Hepatocyte (in vitro differentiated cells): ENCODE results near the gene SUCLG2. TPM values are rescaled to one million over a fixed set of nuclear protein-coding genes. Genes with fewer than 3 reads are reported as not detected.

Source experiments
- DNase-seq: peaks from one replicate; pipeline ENCODE4 v3.0.0-alpha.2; 2016; ENCODE audit warnings: low spot score
- H2AFZ ChIP-seq: fragments of 200-600 bp; sonication (generic); 2 replicates; pipeline ENCODE4 v1.6.0; 2016; ENCODE audit warnings: antibody characterized with exemption, mild to moderate bottlenecking
- H3K27ac ChIP-seq: fragments of 200-600 bp; sonication (generic); 2 replicates; pipeline ENCODE4 v1.5.1; 2016; ENCODE audit warnings: mild to moderate bottlenecking
- H3K27me3 ChIP-seq: fragments of 200-600 bp; sonication (generic); 2 replicates; pipeline ENCODE4 v1.6.1; 2016
- H3K36me3 ChIP-seq: fragments of 200-600 bp; sonication (generic); replicated peaks from 2 replicates; pipeline ENCODE4 v1.5.1; 2016; ENCODE audit warnings: low read depth; ENCODE audit not compliant: insufficient read depth
- H3K4me1 ChIP-seq: fragments of 200-600 bp; sonication (generic); 2 replicates; pipeline ENCODE4 v1.5.1; 2016; ENCODE audit warnings: mild to moderate bottlenecking, moderate library complexity; ENCODE audit not compliant: insufficient read depth
- H3K4me2 ChIP-seq: fragments of 200-600 bp; sonication (generic); 2 replicates; pipeline ENCODE4 v1.6.0; 2016
- H3K4me3 ChIP-seq: fragments of 200-600 bp; sonication (generic); 2 replicates; pipeline ENCODE4 v1.5.1; 2016; ENCODE audit warnings: mild to moderate bottlenecking
- H3K79me2 ChIP-seq: fragments of 200-600 bp; sonication (generic); 2 replicates; pipeline ENCODE4 v1.6.0; 2017; ENCODE audit warnings: mild to moderate bottlenecking
- H3K9me2 ChIP-seq: fragments of 200-600 bp; sonication (generic); replicated peaks from 2 replicates; pipeline ENCODE4 v1.6.0; 2017; ENCODE audit warnings: mild to moderate bottlenecking; ENCODE audit not compliant: insufficient read depth
- H3K9me3 ChIP-seq: fragments of 200-600 bp; sonication (generic); 2 replicates; pipeline ENCODE4 v1.5.1; 2016; ENCODE audit warnings: low read depth, mild to moderate bottlenecking
- H4K20me1 ChIP-seq: fragments of 200-600 bp; sonication (generic); 2 replicates; pipeline ENCODE4 v1.6.0; 2016; ENCODE audit warnings: mild to moderate bottlenecking; ENCODE audit not compliant: insufficient read depth, poor library complexity, severe bottlenecking
- EZH2 ChIP-seq: fragments of 200-600 bp; sonication (generic); IDR thresholded peaks from 2 replicates; pipeline ENCODE4 v1.6.1; 2016; ENCODE audit warnings: antibody characterized with exemption, mild to moderate bottlenecking, borderline replicate concordance
- EZH2phosphoT487 ChIP-seq: fragments of 200-600 bp; sonication (generic); IDR thresholded peaks from one replicate; pipeline ENCODE4 v1.6.1; 2018; ENCODE audit warnings: antibody characterized with exemption, mild to moderate bottlenecking, low read depth, moderate library complexity; ENCODE audit not compliant: unreplicated experiment, severe bottlenecking
- WGBS: methylation state at CpG from one replicate; pipeline ENCODE4 v1.1.6; 2016; ENCODE audit warnings: low lambda C conversion rate; ENCODE audit errors: missing lambda C conversion rate; 5-methylcytosine and 5-hydroxymethylcytosine counted together
- polyA plus RNA-seq: library from polyadenylated mRNA; unstranded; fragments of >200 nt; fragmentation: Nextera tagmentation; extraction: Ambion mirVana; gene quantifications from 2 replicates; pipeline ENCODE4 v1.2.1, GENCODE V29; 2016
- total RNA-seq: library from RNA; depleted of rRNA; stranded (reverse); fragments of >200 nt; gene quantifications from 2 replicates; pipeline ENCODE4 v1.2.3, GENCODE V29; 2014
- TF ChIP-seq, protein P1 (sequence below): fragments of 200-600 bp; sonication (generic); IDR thresholded peaks from 2 replicates; pipeline ENCODE4 v1.5.1; 2016; ENCODE audit warnings: antibody characterized with exemption, mild to moderate bottlenecking; ENCODE audit not compliant: poor library complexity

The SUCLG2 gene
- total and polyA plus RNA-seq, 2 experiments from 2014 or later = 58.0 to 94.2 TPM

DNA sequence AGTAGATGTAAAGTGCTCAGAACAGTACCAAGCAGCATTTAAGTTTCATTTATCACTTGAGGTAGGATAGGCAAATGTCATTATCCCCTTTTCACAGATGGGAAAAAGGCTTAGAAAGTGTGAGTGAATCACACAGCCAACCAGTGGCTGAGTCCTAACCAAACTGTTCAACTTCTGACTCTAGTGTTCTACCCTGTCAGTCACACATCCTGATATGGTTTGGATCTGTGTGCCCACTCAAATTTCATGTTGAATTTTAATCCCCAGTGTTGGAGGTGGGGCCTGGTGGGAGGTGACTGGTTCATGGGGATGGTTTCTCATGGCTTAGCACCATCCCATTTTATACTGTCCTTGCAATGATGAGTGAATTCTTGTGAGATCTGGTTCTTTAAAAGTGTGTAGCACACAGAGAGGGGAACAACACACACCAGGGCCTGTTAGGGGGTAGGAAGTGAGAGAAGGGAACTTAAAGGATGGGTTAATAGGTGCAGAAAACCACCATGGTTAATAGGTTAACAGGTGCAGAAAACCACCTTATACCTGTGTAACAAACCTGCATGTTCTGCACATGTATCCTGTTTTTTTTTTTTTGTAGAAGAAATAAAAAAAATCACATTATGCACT is 304.7 kb downstream of the SUCLG2 start:
- no peak overlapping the region for H3K4me3 ChIP-seq
- H3K4me1 ChIP-seq = no peaks in the 10 kb centered on the region
- H3K4me2 ChIP-seq = no peak overlapping the region
- H3K27ac ChIP-seq = no peak overlapping the region
- TF ChIP-seq EZH2 (no peak), EZH2phosphoT487 (no peak)
- TF ChIP-seq, protein P1, sequence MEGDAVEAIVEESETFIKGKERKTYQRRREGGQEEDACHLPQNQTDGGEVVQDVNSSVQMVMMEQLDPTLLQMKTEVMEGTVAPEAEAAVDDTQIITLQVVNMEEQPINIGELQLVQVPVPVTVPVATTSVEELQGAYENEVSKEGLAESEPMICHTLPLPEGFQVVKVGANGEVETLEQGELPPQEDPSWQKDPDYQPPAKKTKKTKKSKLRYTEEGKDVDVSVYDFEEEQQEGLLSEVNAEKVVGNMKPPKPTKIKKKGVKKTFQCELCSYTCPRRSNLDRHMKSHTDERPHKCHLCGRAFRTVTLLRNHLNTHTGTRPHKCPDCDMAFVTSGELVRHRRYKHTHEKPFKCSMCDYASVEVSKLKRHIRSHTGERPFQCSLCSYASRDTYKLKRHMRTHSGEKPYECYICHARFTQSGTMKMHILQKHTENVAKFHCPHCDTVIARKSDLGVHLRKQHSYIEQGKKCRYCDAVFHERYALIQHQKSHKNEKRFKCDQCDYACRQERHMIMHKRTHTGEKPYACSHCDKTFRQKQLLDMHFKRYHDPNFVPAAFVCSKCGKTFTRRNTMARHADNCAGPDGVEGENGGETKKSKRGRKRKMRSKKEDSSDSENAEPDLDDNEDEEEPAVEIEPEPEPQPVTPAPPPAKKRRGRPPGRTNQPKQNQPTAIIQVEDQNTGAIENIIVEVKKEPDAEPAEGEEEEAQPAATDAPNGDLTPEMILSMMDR = no peak
- H3K79me2 ChIP-seq = no peaks in the 10 kb centered on the region
- no peaks in the 10 kb centered on the region for H3K9me2 ChIP-seq
- H2AFZ ChIP-seq = no peak overlapping the region
- H4K20me1 ChIP-seq = no peaks in the 10 kb centered on the region
- no peaks in the 10 kb centered on the region for H3K9me3 ChIP-seq
- H3K27me3 ChIP-seq = no peaks in the 10 kb centered on the region
- DNase-seq = no peak
- no peaks in the 10 kb centered on the region for H3K36me3 ChIP-seq

DNA sequence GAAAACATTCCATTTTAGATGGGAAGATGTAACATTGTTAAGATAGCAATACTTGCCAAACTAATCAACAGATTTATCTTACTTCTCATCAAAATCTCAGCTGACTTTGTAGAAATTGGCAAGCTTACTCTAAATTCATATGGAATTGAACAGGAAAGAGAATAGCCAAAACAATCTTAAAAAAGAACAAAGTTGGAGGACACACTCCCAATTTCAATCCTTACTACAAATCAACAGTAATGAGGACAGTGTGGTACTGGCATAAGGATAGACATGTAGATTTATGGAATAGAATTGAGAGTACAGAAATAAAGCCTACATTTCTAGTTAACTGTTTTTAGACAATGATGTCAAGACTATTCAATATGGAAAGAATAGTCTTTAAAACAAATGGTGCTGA is 308.3 kb downstream of the SUCLG2 start:
- Histone ChIP-seq H3K9me3 (no peaks in the 10 kb centered on the region), H4K20me1 (no peaks in the 10 kb centered on the region), H3K27me3 (no peaks in the 10 kb centered on the region), H2AFZ (no peak overlapping the region), H3K4me3 (no peak overlapping the region), H3K36me3 (no peaks in the 10 kb centered on the region), H3K4me2 (no peak overlapping the region), H3K79me2 (no peaks in the 10 kb centered on the region), H3K9me2 (no peaks in the 10 kb centered on the region), H3K27ac (no peak overlapping the region), H3K4me1 (no peaks in the 10 kb centered on the region)
- no peak for DNase-seq
- TF ChIP-seq EZH2phosphoT487 (no peak), EZH2 (no peak)
- TF ChIP-seq, protein P1 = no peak

DNA sequence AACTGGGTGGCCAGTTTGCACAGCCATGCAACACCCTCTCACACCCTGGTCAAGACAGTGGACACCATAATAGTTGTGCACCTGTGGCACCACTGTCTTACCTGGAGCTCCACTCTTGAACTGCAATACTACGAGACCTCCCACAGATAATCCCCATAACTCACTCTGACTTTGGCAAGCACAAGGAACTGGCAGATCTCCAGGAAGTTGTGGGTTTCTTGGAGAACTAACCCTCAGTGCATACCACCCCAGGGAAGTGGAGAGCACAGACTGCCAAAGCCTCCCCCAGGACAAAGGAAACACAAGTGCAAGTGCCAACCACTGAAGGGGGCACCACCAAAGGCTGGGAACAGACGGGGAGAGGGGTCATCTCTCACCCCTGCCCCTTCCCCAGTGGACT is 318.6 kb downstream of the SUCLG2 start:
- H3K27ac ChIP-seq = no peak overlapping the region
- TF ChIP-seq, protein P1 = no peak
- TF ChIP-seq EZH2 (no peak), EZH2phosphoT487 (no peak)
- 25% methylated on average over 2 of the region's 2 CpGs for WGBS
- DNase-seq = no peak
- H4K20me1 ChIP-seq = no peaks in the 10 kb centered on the region
- H3K4me1 ChIP-seq = no peaks in the 10 kb centered on the region
- H3K4me3 ChIP-seq = no peak overlapping the region
- H2AFZ ChIP-seq = no peak overlapping the region
- H3K79me2 ChIP-seq = no peaks in the 10 kb centered on the region
- no peaks in the 10 kb centered on the region for H3K27me3 ChIP-seq
- no peaks in the 10 kb centered on the region for H3K9me3 ChIP-seq
- H3K4me2 ChIP-seq = no peak overlapping the region
- no peaks in the 10 kb centered on the region for H3K36me3 ChIP-seq
- H3K9me2 ChIP-seq = no peaks in the 10 kb centered on the region

DNA sequence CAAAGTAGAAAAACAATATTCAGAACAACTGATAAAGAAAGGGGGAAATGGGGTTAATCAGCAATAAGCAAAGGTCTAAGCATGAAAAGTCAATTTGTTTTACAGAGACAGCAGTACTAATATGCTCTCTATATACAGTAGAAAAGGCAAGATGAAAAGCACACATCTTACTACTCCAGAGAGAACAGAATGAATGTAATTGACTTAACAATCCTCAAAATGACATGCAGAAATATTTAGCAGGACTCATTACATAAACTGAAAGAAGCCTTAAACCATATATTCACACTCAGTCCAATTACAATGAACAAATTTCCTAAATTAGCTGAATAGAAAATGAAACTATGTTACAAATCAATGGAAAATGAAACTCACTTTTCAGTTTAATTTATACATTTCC is 319.8 kb downstream of the SUCLG2 start:
- no peak for DNase-seq
- no peaks in the 10 kb centered on the region for H3K79me2 ChIP-seq
- no peaks in the 10 kb centered on the region for H3K9me3 ChIP-seq
- H3K27me3 ChIP-seq = no peaks in the 10 kb centered on the region
- no peaks in the 10 kb centered on the region for H3K4me1 ChIP-seq
- no peaks in the 10 kb centered on the region for H3K36me3 ChIP-seq
- no peak overlapping the region for H3K4me2 ChIP-seq
- TF ChIP-seq, protein P1 = no peak
- TF ChIP-seq EZH2phosphoT487 = no peak
- H3K27ac ChIP-seq = no peak overlapping the region
- no peaks in the 10 kb centered on the region for H3K9me2 ChIP-seq
- H2AFZ ChIP-seq = no peak overlapping the region
- H3K4me3 ChIP-seq = no peak overlapping the region
- no peaks in the 10 kb centered on the region for H4K20me1 ChIP-seq
